Activated CD4-positive, alpha-beta T cell treated with anti-CD3 and anti-CD28 coated beads, Interleukin-10, Interleukin-2, amounts not matched to agents 100 ng/mL and 50 ng/mL, durations not matched to agents 16 hours and 8 hours (primary cell): Measurements from ENCODE around the gene PRDM16.

Experiments used
- DNase-seq: peaks from one replicate; pipeline ENCODE4 v3.0.0-alpha.2; 2020

PRDM16 gene

GRCh38 chr1:3425486-3426215 lies 356.6 kb downstream of the PRDM16 start:
- DNase-seq: no peak

GRCh38 chr1:3426956-3427535 lies 358.0 kb downstream of the PRDM16 start:
- no peak for DNase-seq

GRCh38 chr1:3427711-3428704 lies 359.0 kb downstream of the PRDM16 start:
- DNase-seq: no peak

DNA sequence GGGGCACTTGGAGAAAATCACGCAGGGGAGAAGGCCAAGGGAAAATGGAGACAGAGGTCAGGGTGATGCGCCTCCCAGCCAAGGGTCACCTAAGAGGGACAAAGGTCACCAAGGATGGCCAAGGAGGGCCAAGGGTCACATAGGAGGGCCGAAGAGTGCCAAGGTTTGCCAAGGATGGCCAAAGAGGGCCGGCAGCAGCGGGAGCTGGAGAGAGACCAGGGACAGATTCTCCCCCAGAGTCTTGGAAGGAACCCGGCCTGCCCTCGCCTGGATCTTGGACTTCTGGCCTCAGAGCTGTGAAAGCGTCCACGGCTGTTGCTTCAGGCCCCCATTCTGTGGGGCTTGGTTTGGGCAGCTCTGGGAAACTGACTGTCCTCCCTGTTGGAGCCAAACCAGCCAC lies 359.9 kb downstream of the PRDM16 start:
- DNase-seq: no peak

GRCh38 chr1:3429320-3429719 lies 360.3 kb downstream of the PRDM16 start:
- no peak for DNase-seq

DNA sequence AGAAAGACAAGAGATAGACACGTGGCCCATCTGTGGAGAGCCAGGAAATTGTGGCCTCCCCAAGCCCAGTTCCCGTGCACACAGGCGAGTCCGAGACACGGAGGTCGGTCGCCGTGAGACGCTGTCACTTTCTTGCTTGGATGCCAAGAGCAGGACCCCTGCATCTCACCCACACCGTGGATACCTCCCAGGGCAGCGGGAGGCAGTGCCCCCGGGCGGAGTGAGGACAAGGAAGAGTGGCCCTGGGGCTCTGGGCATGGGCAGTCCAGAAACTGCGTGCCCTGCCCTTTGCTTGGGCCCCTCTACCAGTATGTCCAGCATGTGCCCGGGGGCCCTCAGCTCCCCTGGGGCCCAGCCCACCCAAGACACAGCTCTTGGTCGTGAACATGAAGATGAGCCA lies 360.8 kb downstream of the PRDM16 start:
- DNase-seq: no peak

GRCh38 chr1:3430406-3430805 lies 361.4 kb downstream of the PRDM16 start:
- DNase-seq: no peak

- DNase-seq: no peak
Observed at GRCh38 chr1:3430820-3431219, 361.8 kb downstream of the PRDM16 start.

GRCh38 chr1:3431266-3431665 lies 362.3 kb downstream of the PRDM16 start:
- DNase-seq: peak; percentile 4

GRCh38 chr1:3431686-3432085 lies 362.7 kb downstream of the PRDM16 start:
- no peak for DNase-seq

DNA sequence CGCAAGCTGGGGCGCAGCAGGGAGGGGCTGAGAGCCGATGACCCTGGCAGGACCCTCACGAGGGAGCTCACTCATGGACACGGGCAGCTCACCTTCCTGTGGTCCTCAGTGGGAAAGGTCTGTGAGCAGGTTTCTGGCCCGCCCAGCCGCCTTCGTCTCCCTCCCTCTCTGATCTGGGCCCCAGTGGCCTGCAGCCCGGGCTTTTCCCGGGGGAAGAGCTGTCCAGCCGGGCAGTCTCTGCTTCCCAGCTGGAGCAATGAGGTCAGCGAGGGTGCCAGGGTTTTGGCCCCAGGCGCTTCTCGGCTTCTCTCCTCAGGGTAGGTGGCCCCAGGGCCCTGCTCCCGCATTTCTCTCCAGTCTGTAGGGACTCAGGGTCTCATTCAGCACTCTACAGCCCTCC lies 363.3 kb downstream of the PRDM16 start:
- no peak for DNase-seq

DNA sequence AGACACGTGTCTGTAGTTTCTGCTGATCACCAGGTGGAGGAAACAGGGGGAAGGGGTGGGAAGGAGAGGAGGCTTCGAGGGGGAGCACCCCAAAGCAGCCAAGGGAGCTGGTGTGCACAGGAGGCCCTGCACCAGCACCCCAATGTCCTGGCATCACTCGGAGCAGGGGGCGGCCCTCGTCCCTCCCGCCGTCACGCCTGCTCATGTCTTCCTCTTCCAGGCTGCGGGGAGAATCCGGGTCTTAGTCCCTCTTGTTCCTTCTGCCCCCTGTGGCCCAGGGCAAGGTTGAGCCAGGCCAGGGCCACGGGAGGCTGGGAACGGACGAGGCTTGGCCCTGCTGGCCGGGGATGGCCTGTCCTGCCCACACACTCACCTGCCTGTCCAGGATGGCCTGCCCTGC lies 364.1 kb downstream of the PRDM16 start:
- no peak for DNase-seq

- no peak for DNase-seq
Observed at GRCh38 chr1:3433596-3434320, 364.8 kb downstream of the PRDM16 start.

- no peak for DNase-seq
Observed at GRCh38 chr1:3434406-3435110, 365.6 kb downstream of the PRDM16 start.

DNA sequence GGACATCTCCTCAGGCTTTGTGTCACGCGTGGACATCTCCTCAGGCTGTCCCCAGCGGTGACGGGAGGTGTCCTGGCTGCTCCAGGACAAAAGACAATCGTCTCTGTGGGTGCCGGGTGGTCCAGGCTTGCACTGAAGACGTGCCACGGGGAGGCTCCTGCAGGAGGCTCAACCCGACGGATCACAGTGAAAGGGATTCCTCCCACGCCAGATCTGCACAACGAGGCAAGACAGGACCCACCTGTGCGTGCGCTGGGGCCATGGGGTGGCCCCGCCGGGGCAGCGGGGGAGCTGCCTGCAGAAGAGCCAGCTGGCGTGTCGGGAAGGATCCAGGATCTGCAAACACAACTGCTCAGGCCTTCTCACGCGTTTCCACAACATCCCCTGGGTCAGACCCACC lies 366.7 kb downstream of the PRDM16 start:
- DNase-seq: no peak

DNA sequence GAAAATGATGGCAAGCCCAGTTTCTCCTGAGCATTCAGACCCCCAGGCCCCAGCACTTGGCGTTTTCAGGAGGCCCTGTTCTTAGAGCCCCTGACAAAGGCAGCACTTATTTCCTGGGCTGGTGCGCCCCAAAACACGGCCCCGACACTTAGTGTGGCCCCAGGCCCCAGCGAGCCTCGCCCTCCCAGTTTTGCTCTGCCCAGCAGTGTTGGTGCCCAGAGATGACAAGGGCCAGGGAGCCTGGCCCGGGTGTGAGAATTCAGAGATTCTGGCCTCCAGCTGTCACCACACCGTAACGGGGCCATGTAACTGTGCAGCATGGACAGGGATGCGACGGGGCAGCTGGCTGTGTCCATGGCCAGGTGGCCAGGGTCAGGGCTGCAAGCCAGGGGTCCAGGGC lies 367.4 kb downstream of the PRDM16 start:
- DNase-seq: no peak

GRCh38 chr1:3436901-3437300 lies 367.9 kb downstream of the PRDM16 start:
- no peak for DNase-seq

- no peak for DNase-seq
Observed at GRCh38 chr1:3438661-3439180, 369.7 kb downstream of the PRDM16 start.

DNA sequence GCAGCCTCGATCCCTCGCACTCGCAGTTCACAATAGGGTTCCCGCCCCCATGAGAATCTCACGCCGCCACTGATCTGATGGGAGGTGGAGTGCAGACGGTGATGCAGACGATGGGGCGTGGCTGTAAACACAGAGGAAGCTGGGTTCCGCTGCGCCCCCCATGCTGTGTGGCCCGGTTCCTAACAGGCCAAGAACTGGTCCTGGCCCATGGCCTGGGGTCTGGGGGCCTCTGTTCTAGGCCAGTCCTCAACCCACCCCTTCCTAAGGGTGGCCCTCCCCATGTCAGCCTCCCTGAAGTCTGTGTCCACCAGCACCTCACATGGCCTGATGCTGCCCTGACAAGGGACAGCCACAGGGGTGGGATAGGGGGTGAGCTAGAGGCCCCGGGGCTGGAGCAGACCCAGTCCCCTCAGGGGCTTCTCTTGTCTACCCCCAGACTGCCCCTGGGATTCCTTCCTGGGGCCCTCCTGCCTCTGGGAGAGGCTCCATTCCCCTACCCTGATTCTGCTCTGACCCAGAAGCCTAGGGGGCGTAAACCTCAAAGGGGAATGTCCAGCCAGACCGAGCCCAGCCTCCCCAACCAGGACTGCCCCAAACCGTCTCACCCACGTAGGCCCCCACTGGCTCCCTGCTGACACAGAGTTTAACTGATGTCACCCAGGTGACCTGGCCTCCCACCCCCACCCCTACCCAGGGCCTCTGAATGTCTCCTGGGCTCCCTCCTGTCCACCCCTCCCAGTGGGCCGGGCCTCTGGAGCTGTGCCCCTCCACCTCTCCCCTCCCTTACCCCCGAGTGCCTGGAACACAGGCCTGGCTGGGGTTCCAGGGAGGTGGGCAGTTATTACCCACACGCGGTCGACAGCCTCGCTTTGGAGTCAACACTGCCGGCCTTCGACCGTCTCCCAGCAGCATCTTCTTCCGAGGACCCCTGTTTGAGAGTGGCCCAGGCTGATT lies 370.6 kb downstream of the PRDM16 start:
- DNase-seq: no peak

GRCh38 chr1:3440300-3440681 lies 371.3 kb downstream of the PRDM16 start:
- DNase-seq: no peak
